ENCODE data around the gene GMCL1.
"Not testable (repeated sequence)": the region's sequence is repeated elsewhere in the genome, so short reads cannot be mapped to it uniquely, and the experiment has no call there.

The GMCL1 gene

GRCh38 chr2:69829256-69830044, at the start of gene GMCL1:
TSS of gene GMCL1 (plus strand) at chr2:69829660. CDS start at chr2:69829893, 233 bp downstream.
- DNase-seq = peak; percentile 96

GRCh38 chr2:69780921-69781320, 48.5 kb upstream of the GMCL1 start:
- DNase-seq = no peak

GRCh38 chr2:69781321-69782248, 47.9 kb upstream of the GMCL1 start:
- DNase-seq = no peak

- no peak for DNase-seq
Measured at GRCh38 chr2:69784228-69784627, 45.2 kb upstream of the GMCL1 start.

GRCh38 chr2:69785358-69785757, 44.1 kb upstream of the GMCL1 start:
- DNase-seq = no peak

- no peak for DNase-seq
Measured at GRCh38 chr2:69786052-69786560, 43.4 kb upstream of the GMCL1 start.

GRCh38 chr2:69789175-69789721, 40.2 kb upstream of the GMCL1 start:
- DNase-seq = peak; percentile 90

GRCh38 chr2:69789772-69790600, 39.5 kb upstream of the GMCL1 start:
- DNase-seq = peak; percentile 18

- DNase-seq = no peak
Measured at GRCh38 chr2:69790601-69790959, 38.9 kb upstream of the GMCL1 start.

- peak; percentile 42 for DNase-seq
Measured at GRCh38 chr2:69791045-69791444, 38.4 kb upstream of the GMCL1 start.

GRCh38 chr2:69796174-69796573, 33.3 kb upstream of the GMCL1 start:
- DNase-seq = no peak

- DNase-seq = no peak
Measured at GRCh38 chr2:69797235-69797634, 32.2 kb upstream of the GMCL1 start.

GRCh38 chr2:69797836-69798289, 31.6 kb upstream of the GMCL1 start:
- DNase-seq = no peak

GRCh38 chr2:69798290-69798908, 31.1 kb upstream of the GMCL1 start:
- peak; percentile 61 for DNase-seq

- peak; percentile 58 for DNase-seq
Measured at GRCh38 chr2:69798909-69799526, 30.4 kb upstream of the GMCL1 start.

GRCh38 chr2:69801745-69802290, 27.6 kb upstream of the GMCL1 start:
- DNase-seq = no peak

GRCh38 chr2:69802781-69803367, 26.6 kb upstream of the GMCL1 start:
- not testable (repeated sequence) for DNase-seq

- no peak for DNase-seq
Measured at GRCh38 chr2:69804416-69804815, 25.0 kb upstream of the GMCL1 start.

- no peak for DNase-seq
Measured at GRCh38 chr2:69805887-69806286, 23.6 kb upstream of the GMCL1 start.

GRCh38 chr2:69807821-69808540, 21.5 kb upstream of the GMCL1 start:
- DNase-seq = no peak

All from fibroblast of skin of right quadriceps (primary cell).